Fibroblast of skin of right quadriceps (primary cell): ENCODE data around the gene LSS.
"Not testable (repeated sequence)": the region's sequence is repeated elsewhere in the genome, so short reads cannot be mapped to it uniquely, and the experiment has no call there.

Experiments used
- DNase-seq: peaks from one replicate; pipeline ENCODE4 v3.0.0-alpha.2; 2013

LSS gene

DNA sequence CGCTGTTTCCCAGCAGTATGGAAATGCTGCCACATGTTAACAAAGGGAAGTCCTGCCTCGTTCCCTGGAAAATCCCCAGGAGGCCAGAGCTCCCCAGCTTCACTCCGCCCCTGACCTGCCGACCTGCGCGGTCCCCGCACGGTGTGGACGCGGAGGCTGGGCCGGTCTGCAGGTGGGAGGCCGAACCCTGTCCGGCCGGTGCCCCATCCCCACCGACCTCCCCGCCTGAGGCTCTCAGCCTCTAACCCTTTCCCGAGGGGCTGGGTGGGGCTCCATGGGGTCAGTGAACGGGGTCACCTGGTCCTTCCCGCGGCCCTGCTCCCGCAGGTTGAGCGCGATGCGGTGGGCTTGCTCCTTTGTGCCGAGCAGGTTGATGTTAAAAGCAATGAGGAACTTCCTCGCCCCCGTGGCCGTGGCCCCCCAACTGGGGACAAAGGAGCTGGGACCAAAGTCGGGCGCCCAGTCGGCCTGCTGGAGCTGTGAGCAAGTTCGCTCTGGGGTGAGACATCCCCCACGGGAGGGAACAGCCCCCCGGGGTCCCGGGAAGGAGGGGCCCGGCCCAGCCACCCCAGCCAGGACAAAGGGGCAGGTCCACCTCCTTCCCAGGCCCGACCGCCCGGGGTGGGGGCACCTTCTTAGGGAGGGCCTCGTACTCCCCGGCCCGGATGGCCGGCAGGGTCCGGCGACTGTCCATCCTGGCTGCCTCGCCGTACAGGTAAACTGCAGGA lies 77.1 kb downstream of the LSS start:
- DNase-seq = no peak

DNA sequence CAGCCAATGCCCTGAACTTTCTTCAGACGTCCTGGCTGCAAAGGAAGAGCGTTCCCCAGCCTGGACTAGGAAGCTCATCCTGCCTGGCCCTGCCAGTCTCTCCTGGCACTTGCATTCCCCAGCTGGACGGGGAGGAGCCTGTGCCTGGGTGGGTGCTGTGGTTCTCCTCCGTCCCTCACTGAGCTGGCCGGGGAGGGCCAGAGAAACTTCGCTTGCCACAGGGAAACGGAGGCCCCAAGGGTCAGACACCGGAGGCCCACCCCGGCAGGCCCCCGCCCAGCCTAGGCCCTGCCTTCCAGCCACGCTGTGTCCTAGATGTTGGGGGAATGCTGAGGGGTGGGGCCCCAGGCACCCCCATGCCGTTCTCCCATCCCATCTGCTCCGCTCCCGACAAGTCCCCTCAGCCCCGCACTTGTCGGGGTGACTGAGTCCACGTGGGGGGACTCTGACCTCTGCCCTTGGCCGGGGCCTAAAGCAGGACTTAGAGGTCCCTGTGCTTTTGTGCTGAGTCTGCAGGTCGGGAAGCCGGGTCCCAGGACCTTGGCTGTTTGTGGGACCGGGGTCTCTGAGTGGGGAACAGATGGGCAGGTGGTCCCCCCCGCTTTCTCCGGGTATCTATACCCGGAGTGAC lies 78.0 kb downstream of the LSS start:
- no peak for DNase-seq

DNA sequence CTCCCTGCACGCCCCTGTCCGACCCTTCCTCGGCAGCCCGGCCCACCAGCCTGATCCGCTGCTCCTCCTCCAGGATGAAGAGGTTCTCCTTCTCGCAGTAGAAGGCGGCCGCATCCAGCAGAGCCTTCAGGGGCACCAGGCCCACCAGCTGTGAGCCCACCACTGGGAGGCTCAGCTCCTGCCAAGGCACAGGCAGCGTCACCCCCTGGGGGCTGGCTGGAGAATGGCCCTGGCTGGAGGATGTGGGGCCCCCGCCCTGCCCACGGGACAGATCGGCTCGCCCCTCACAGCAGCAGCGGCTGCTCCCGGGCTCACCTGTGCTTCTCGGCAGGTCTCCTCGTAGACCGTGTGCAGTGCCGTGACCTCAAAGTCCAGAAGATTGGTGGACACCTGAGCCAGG lies 78.5 kb downstream of the LSS start:
- DNase-seq = no peak

DNA sequence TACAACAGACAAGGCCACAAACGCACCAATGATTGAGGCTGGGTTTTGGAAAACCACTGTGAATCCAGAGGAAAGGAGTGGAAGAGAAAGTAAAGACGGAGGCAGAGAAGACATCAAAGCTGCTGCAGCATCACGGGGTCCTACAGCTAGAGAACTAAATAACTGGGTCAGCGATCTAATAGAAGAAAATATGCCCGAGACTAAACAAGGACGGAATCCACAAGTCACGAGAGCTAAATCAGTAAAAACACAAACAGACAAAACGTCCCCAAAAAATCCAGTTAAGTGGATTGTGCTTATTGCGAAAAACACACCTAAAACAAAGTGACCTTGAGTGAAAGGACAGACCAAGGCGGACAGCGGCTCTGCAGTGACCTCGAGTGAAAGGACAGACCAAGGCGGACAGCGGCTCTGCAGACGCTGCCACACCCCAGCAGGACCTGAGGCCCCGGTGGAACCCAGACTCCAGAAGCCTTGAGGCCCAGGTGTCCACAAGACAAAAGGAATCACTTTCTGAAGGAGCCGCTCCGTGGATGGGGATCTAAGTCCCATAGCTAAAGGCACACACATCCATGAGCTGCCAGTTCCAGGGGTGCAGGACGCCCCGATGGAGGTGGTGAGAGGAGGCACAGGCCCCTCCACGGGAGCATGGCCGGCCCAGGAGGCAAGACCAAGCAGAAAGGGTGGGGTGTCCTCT lies 79.2 kb downstream of the LSS start:
- no peak for DNase-seq

DNA sequence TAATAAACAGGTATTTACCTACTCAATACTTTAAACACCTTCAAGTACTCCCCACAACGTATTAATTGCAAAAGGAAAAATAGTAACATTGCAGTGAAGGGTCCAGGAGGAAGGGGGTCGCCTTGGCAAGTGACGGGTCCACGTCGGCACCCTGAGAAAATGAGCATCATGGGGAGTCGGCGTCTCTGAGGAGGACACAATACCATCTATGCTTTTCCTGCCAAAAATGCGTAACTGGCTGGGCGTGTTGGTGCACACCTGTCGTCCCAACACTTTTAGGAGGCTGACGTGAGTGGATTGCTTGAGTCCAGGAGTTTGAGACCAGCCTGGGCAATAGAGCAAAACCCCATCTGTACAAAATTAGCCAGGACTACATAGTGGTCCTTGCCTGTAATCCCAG lies 80.5 kb downstream of the LSS start:
- DNase-seq = no peak

DNA sequence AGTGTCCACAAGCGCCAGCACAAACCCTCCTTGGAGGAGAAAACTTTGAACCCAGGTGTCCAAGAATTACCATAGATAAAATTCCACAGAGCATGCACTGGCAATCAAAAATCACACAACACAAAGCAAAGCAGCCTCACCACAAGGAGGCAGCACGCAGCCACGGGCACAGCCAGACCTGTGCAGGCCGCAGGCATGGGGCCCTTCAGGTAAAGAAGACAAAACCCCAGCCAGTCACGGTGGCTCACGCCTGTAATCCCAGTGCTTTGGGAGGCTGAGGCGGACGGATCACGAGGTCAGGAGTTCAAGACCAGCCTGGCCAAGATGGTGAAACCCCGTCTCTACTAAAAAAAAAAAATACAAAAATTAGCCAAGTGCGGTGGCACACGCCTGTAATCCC lies 81.1 kb downstream of the LSS start:
- DNase-seq = not testable (repeated sequence)

DNA sequence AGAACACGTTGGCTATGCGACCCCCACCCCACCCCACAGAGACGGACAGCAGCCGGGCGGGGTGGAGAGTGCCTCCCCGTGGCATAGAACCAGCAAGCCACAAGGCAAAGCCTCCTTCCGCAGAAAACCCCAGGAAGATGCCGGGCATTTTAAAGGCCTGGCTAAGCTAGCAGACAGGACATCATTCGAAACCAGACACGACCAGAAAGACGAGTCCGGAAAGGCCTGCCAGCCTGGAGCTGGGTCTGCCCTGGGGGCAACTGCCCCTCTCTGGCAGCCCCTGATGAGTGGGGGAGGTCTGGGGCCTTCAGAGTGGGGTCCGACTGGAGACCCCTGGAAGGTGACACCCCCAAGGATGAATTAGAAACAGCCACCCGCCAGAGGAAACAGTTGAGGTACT lies 81.7 kb downstream of the LSS start:
- DNase-seq = no peak

DNA sequence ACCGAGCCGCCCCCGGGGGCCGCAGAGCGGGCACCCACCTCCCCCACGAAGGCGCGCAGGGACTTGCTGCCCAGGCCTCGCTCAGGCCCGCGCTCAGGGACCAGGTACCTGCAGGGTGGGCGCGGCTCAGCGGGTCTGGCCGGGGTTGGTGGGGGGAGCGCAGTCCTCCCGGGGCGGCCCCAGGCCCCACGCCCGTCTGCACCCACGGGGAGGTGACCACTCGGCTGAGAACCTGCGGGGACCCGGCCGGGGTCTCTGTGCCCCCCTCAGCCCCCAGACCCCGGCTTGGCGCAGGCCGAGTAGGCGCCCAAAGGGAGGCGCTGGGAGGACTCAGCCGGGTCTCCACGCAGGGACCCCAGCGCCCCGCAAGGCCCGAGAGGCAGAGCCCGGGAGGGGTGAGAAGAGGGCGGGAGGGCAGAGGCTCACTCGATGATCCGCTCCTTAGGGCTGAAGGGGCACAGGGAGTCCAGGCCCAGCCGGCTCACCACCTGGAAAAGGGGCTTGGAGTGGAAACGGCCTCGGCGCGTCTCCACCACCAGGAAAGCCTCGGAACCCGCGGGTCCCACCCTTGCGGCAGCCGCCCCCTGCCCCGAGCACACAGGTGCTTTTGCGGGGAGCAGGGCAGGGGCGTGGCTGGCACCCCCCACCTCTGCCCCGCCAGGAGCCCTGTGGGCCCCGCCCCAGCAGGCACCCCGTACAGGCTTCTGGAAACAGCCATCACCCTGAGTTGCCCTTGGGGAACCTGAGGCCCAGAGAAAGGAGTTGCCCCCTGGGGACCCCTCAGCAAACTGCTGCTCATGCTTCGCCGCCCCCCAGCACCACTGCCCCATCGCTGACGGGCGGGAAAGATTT lies 82.5 kb downstream of the LSS start:
- no peak for DNase-seq

DNA sequence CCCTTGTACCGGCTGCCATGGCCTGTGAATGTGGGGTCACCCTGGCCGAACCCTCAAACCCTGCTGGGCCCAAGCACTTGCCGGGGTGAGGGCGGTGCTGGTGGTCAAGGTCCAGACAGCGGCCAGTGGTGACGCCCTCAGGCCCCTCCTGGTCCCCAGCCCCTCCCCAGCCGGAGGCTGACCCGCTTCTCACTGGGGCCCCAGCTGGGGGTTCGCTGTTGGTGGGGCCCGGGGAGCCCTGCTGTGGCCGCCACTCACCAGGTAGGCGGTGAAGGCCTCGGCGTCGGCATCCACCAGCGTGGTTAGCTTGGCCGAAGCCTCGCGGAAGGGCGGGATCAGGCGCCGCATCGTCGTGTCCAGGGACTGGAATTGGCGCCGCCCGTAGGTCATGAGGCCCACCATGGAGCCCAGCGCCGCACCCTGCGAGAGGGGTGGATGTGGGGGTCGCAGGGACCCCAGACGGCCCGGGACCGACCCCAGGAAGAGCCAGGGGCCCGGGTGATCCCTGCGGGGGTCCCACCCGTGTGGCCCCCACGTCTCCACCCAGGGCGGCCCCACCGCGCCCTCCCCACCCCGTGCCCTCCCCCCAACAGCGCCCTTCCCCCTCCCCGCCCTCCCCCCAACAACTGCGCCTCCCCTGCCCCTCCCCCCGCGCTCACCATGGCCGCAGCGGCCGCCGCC lies 83.3 kb downstream of the LSS start:
- no peak for DNase-seq

DNA sequence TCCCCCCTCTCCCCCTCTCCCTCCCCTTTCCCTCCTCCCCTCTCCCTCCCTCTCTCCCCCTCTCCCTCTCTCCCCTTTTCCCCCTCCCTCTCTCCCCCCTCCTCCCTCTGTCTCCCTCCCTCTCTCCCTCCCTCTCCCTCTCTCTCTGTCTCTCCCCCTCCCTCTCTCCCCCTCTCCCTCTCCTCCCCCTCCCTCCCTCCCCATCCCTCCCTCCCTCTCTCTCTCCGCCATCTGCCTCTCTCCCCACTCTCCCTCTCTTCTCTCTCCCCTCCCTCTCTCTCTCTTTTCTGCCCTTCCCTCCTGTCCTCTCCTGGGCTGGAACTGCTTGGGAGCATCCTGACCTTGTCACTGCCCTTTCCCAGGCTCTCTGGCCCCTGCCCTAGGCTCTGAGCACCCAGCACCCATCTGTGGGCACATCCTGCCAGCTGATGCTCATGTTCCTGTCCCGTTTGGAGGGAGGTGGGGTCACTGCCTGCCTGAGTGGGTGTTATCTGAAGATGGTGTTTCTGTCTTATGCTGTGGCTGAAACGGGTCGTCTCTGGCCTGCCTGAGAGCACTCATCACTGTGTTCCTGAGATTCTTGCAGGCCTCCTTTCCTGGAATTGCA lies 84.0 kb downstream of the LSS start:
- DNase-seq = no peak

DNA sequence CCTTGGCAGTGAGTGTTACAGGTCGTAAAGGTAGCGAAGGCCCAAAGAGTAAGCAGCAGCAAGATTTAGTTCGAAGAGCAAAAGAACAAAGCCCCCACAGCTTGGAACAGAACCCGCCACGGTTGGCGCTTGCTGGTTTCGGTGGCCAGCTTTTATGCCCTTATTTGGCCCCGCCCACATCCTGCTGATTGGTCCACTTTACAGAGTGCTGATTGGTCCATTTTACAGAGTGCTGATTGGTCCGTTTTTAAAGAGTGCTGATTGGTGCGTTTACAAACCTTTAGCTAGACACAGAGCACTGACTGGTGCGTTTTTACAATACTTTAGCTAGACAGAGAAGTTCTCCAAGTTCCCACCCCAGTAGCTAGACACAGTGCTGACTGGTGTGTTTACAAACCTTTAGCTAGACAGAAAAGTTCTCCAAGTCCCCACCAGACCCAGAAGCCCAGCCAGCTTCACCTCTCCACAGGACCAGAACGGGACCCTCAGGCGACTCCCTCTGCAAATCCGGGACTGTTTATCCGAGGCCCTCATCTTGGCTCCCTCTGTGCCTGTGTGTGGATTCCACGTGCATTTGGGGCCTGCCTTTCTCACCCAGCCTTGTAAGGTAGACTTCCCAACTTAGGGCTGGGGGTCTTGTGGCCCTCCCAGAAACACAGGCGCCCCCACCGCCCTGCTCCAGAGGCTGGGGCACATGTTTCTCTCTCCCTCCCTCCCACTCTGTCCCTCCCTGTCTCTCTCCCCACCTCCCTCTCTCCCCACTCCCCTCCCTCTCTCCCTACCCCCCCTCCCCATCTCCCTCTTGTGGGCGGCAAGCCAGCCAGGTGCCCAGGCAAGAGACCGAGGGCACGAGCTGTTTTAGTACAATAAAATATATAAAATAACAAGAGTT lies 85.7 kb downstream of the LSS start:
- DNase-seq = no peak

DNA sequence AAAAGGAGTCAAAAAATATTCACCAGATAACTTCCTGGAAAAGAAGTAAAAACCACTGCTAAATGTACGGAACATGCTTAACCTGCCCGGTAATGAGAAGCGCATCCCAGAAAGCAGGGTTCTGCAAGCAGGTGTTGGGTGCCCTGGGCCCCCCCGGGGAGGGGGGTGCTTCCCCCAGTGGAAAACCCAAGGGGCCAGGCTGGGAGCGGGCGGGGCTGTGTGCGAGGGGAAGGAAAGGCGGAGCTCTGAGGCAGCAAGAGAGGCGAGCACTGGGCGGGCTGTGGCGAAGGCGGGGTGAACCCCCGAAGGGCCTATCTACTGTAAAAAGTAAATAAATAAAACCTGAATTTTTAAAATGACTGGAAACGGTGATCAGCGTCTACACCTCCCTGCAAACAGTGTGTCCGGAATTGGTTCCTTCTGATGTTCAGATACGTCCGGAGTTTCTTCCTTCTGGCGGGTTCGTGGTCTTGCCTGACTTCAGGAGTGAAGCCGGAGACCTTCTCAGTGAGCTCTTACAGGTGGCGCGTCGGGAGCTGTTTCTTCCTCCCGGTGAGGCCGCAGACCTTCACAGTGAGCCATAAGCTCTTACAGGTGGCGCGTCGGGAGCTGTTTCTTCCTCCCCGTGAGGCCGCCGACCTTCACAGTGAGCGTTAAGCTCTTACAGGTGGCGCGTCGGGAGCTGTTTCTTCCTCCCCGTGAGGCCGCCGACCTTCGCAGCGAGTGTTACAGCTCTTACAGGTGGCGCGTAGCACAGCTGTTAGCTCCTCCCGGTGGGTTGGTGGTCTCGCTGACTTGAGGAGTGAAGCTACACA lies 86.6 kb downstream of the LSS start:
- DNase-seq = no peak

DNA sequence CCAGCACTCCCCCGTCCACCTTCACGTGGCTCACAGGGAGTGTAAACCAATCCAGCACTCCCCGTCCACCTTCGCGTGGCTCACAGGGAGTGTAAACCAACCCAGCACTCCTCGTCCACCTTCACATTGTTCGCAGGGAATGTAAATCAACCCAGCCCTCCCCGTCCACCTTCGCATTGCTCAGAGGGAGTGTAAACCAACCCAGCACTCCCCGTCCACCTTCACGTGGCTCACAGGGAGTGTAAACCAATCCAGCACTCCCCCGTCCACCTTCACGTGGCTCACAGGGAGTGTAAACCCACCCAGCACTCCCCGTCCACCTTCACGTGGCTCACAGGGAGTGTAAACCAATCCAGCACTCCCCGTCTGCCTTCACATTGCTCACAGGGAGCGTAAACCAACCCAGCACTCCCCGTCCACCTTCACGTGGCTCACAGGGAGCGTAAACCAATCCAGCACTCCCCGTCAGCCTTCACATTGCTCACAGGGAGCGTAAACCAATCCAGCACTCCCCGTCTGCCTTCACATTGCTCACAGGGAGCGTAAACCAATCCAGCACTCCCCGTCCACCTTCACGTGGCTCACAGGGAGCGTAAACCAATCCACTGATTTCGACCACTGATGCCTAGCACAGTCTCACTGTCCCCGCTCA lies 88.1 kb downstream of the LSS start:
- DNase-seq = not testable (repeated sequence)

DNA sequence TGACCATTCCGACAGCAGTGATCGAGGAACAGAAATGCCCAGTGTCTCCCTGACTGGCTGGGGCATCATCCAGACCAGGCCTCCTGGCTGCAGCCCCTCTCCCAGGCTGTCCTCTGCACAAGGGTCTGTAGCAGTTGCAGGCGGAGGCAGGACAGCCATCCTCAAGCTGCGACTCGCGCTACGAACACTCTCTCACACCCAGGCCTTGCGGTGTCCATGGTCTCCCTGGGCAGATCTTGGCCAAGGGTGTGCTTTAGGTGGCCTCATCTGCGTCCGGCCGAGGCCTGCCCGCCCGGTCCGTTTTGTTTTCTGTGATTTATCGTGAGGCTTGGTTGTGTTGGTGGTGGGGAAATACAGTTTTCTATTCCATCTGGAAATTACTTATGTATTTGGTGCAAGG lies 88.9 kb downstream of the LSS start:
- DNase-seq = no peak

DNA sequence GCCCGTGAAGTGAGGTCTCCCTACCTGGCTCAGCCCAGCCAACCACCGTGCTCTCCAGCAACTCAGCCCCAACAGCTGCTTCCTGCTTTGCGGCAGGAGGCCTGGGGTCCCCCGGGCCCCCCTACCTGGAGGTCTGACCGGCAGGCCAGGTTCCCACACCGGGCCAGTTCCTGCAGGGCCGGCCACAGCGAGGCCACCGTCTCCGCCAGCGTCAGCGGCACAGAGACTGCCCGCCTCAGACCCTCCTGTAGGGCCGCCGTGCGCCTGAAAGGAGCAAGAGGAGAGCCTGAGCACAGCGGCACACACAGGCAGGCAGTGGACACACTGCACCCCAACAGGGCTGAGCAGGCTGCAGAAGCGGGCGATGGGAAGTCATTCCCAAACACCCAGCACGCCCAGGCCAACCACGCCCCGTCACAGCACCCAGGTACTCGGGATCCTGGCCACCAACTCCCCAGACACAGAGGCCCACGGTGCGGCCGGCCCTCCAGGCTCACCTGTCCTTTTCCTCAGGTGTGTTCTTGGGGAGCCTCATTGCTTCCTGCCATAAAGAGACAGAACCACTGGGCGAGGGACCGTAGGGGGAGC lies 90.1 kb downstream of the LSS start:
- DNase-seq = no peak
